Measurements from ENCODE around the gene TPCN2. TPM values are rescaled to one million over a fixed set of nuclear protein-coding genes. Genes with fewer than 3 reads are reported as not detected.

TPCN2 gene
- total and polyA plus RNA-seq, 2 of the 8 experiments (the other 6 are each of a cell fraction or from before 2014, with no cell fraction given) = 9.7 to 18.6 TPM

GRCh38 chr11:69116671-69117070 is 67.9 kb downstream of the TPCN2 start (continued):
- TF ChIP-seq CTCF (IDR thresholded peaks at IDR 0.05; ENCODE audit: control extremely low read depth in 1 of 3, insufficient read depth in 1 of 3, low read depth in 1 of 3, low read length in 3 of 3) = no peak
- no peak for TF ChIP-seq CBX8 (IDR thresholded peaks at IDR 0.05; ENCODE audit: borderline replicate concordance, low read depth, low read length)
- TF ChIP-seq RFX5 (IDR thresholded peaks at IDR 0.05; ENCODE audit: borderline replicate concordance, low read depth, low read length) = no peak
- TF ChIP-seq SRF (IDR thresholded peaks at IDR 0.05; ENCODE audit: low read depth, low read length) = no peak
- TF ChIP-seq USF2 (IDR thresholded peaks at IDR 0.05; ENCODE audit: low read length) = no peak
- TF ChIP-seq RAD21 (IDR thresholded peaks at IDR 0.05 in 1 of 2, conservative IDR thresholded peaks at IDR 0.05 in 1 of 2; ENCODE audit: low read depth in 2 of 2, low read length in 2 of 2) = no peak
- TF ChIP-seq RBBP5 (IDR thresholded peaks at IDR 0.05; ENCODE audit: borderline replicate concordance, low read depth, low read length) = no peak
- TF ChIP-seq YY1 (IDR thresholded peaks at IDR 0.05; ENCODE audit: low read depth, low read length) = no peak
- no peak for TF ChIP-seq RNF2 (IDR thresholded peaks at IDR 0.05; ENCODE audit: borderline replicate concordance, low read depth, low read length, missing control alignments, poor library complexity, severe bottlenecking)
